Skeletal muscle tissue (tissue), 4 donors: ENCODE data around the gene MRS2. TPM values are rescaled to one million over a fixed set of nuclear protein-coding genes. Genes with fewer than 3 reads are reported as not detected.
"Not testable (repeated sequence)": the region's sequence is repeated elsewhere in the genome, so short reads cannot be mapped to it uniquely, and the experiment has no call there.

Experiments
- H3K27ac ChIP-seq: one replicate; pipeline ENCODE4 v1.7.0; 2013; ENCODE audit warnings: mild to moderate bottlenecking, low read depth, low read length, inconsistent platforms
- H3K27me3 ChIP-seq, 3 donors: one replicate each; pipeline ENCODE4 v1.7.0; 2013; ENCODE audit warnings: low read length in 3 of 3; ENCODE audit not compliant: control insufficient read depth in 3 of 3, insufficient read depth in 3 of 3
- H3K36me3 ChIP-seq, 3 donors: one replicate each; pipeline ENCODE4 v1.7.0; 2013; ENCODE audit warnings: low read length in 3 of 3; ENCODE audit not compliant: control insufficient read depth in 3 of 3, insufficient read depth in 3 of 3
- H3K4me1 ChIP-seq, 3 donors: one replicate each; pipeline ENCODE4 v1.7.0; 2013; ENCODE audit warnings: low read length in 3 of 3, mild to moderate bottlenecking in 3 of 3; ENCODE audit not compliant: control insufficient read depth in 3 of 3, insufficient read depth in 3 of 3
- H3K4me3 ChIP-seq, 3 donors: one replicate each; pipeline ENCODE4 v1.7.0; 2013; ENCODE audit warnings: low read length in 3 of 3
- H3K9ac ChIP-seq, 3 donors: one replicate each; pipeline ENCODE4 v1.7.0; 2013; ENCODE audit warnings: low read length in 3 of 3, mild to moderate bottlenecking in 3 of 3, moderate library complexity in 2 of 3, low read depth in 1 of 3
- H3K9me3 ChIP-seq, 3 donors: one replicate each; pipeline ENCODE4 v1.7.0; 2013; ENCODE audit warnings: low read length in 3 of 3; ENCODE audit not compliant: control insufficient read depth in 3 of 3
- total RNA-seq: library from RNA; depleted of rRNA; stranded (reverse); fragments of >200 nt; gene quantifications from one replicate; pipeline ENCODE4 v1.2.3, GENCODE V29; 2014
- donor health status: Osteomylitis.

MRS2 gene
- total RNA-seq, 1 donor from 2014 or later: 12.5 TPM

- Histone ChIP-seq H3K4me1 (peaks cover 6 to 13% (median 10%) of the 10 kb centered on the region in 3 donors), H3K4me3 (peak overlapping the region; percentile 94 to 99 (median 99)), H3K9me3 (no peaks in the 10 kb centered on the region), H3K27ac (peak overlapping the region; percentile 75), H3K36me3 (peaks cover 6 to 20% (median 13%) of the 10 kb centered on the region in 3 donors), H3K9ac (peak overlapping the region; percentile 77 to 97 (median 79)), H3K27me3 (peaks cover 0 to 3% (median 0%) of the 10 kb centered on the region in 3 donors)
Measured at GRCh38 chr6:24403501-24403824, 727 bp downstream of the MRS2 start.

DNA sequence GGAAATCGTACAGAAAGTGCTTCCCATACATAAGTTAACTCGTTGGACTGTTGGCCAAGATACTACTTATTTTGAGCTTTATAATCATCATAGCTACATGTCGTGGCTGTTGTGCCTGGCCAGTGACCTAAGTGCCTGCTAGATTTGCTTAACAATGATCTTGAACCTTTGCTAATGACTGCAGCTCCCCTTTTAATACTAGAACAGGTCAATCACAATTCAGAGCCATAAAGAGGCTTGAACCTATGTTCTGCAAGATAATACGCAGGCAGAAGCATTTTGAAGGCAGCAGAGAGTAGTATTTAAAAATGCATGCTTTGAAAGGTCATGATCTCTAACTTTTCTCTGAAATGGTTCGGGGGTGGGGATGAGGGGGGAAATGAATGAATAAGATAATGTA is 2.5 kb downstream of the MRS2 start:
- H3K27ac ChIP-seq: no peak overlapping the region
- H3K36me3 ChIP-seq: peaks cover 10 to 29% (median 26%) of the 10 kb centered on the region in 3 donors
- H3K9ac ChIP-seq: no peak overlapping the region
- H3K9me3 ChIP-seq: no peaks in the 10 kb centered on the region
- H3K4me3 ChIP-seq: no peak overlapping the region
- peaks cover 6 to 13% (median 10%) of the 10 kb centered on the region in 3 donors for H3K4me1 ChIP-seq
- no peaks in the 10 kb centered on the region for H3K27me3 ChIP-seq

- no peaks in the 10 kb centered on the region for H3K9me3 ChIP-seq
- no peak overlapping the region for H3K9ac ChIP-seq
- peaks cover 0 to 7% (median 3%) of the 10 kb centered on the region in 3 donors for H3K4me1 ChIP-seq
- peaks cover 22 to 50% (median 43%) of the 10 kb centered on the region in 3 donors for H3K36me3 ChIP-seq
- H3K4me3 ChIP-seq: no peak overlapping the region
- no peaks in the 10 kb centered on the region for H3K27me3 ChIP-seq
- no peak overlapping the region for H3K27ac ChIP-seq
Measured at GRCh38 chr6:24408719-24409410, 6.1 kb downstream of the MRS2 start.

DNA sequence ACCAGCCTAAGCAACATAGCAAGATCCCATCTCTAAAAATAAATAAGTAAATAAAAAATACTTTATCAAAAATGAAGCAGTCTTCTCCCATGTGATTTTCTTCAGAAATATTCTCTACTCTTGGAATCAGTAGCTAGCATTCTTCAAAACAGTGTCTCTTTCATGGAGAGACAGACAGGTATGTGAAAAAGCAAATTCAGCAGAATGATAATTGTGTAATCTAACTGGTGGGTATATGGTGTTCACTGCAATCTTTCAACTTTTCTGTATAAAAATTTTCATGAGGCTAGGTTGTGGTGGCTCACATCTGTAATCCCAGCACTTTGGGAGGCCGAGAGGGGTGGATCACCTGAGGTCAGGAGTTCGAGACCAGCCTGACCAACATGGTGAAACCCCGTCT is 7.9 kb downstream of the MRS2 start:
- Histone ChIP-seq H3K4me3 (no peak overlapping the region), H3K27me3 (no peaks in the 10 kb centered on the region), H3K9me3 (no peaks in the 10 kb centered on the region), H3K4me1 (no peaks in the 10 kb centered on the region), H3K36me3 (peaks cover 22 to 54% (median 45%) of the 10 kb centered on the region in 3 donors), H3K9ac (no peak overlapping the region), H3K27ac (no peak overlapping the region)

GRCh38 chr6:24412294-24412693 is 9.6 kb downstream of the MRS2 start:
- peaks cover 34 to 63% (median 53%) of the 10 kb centered on the region in 3 donors for H3K36me3 ChIP-seq
- no peaks in the 10 kb centered on the region for H3K4me1 ChIP-seq
- H3K4me3 ChIP-seq: no peak overlapping the region
- H3K27ac ChIP-seq: no peak overlapping the region
- H3K9me3 ChIP-seq: no peaks in the 10 kb centered on the region
- H3K9ac ChIP-seq: no peak overlapping the region
- H3K27me3 ChIP-seq: no peaks in the 10 kb centered on the region

- peaks cover 38 to 65% (median 53%) of the 10 kb centered on the region in 3 donors for H3K36me3 ChIP-seq
- not testable (repeated sequence) for H3K4me1 ChIP-seq, H3K27me3 ChIP-seq, H3K4me3 ChIP-seq, H3K9me3 ChIP-seq, H3K27ac ChIP-seq, H3K9ac ChIP-seq
Measured at GRCh38 chr6:24414531-24414930, 11.8 kb downstream of the MRS2 start.

GRCh38 chr6:24415753-24416152 is 13.0 kb downstream of the MRS2 start:
- Histone ChIP-seq H3K36me3 (peaks cover 49 to 70% (median 64%) of the 10 kb centered on the region in 3 donors), H3K9me3 (no peaks in the 10 kb centered on the region), H3K27ac (no peak overlapping the region)

DNA sequence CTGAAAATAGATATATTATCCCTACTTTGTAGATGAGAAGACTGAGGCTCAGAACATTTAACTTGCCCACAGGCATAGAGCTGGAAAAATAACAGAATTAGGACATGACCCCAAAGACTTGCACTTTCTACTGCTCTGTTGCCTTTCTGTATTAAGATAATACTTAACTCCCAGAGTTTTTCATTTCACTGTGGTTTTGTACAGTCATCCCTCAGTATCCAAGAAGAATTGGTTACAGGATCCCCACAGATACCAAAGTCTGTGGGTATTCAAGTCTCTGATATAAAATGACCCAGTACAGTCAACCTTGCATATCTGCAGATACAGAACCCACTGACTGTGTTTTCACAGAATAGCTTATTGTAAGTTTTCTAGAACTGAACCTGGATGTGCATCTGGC is 16.8 kb downstream of the MRS2 start:
- Histone ChIP-seq H3K9me3 (no peaks in the 10 kb centered on the region), H3K27me3 (no peaks in the 10 kb centered on the region), H3K9ac (no peak overlapping the region), H3K4me3 (no peak overlapping the region), H3K36me3 (peaks cover 43 to 83% (median 82%) of the 10 kb centered on the region in 3 donors), H3K4me1 (no peaks in the 10 kb centered on the region), H3K27ac (no peak overlapping the region)

More at GRCh38 chr6:24415753-24416152, 13.0 kb downstream of the MRS2 start:
- Histone ChIP-seq H3K9ac (no peak overlapping the region), H3K27me3 (no peaks in the 10 kb centered on the region), H3K4me3 (no peak overlapping the region), H3K4me1 (no peaks in the 10 kb centered on the region)

GRCh38 chr6:24425091-24425490 is 22.4 kb downstream of the MRS2 start:
- Histone ChIP-seq H3K27me3 (no peaks in the 10 kb centered on the region), H3K36me3 (peaks cover 22 to 61% (median 57%) of the 10 kb centered on the region in 3 donors), H3K9me3 (no peaks in the 10 kb centered on the region), H3K27ac (no peak overlapping the region), H3K4me3 (no peak overlapping the region), H3K9ac (no peak overlapping the region), H3K4me1 (no peaks in the 10 kb centered on the region)

- H3K4me3 ChIP-seq: no peak overlapping the region
- H3K27me3 ChIP-seq: no peaks in the 10 kb centered on the region
- no peak overlapping the region for H3K27ac ChIP-seq
- H3K9ac ChIP-seq: no peak overlapping the region
- H3K9me3 ChIP-seq: no peaks in the 10 kb centered on the region
- peaks cover 17 to 49% (median 44%) of the 10 kb centered on the region in 3 donors for H3K36me3 ChIP-seq
- no peaks in the 10 kb centered on the region for H3K4me1 ChIP-seq
Measured at GRCh38 chr6:24426729-24427446, 24.2 kb downstream of the MRS2 start.
